Measurements from ENCODE around the gene ABLIM2. TPM values are rescaled to one million over a fixed set of nuclear protein-coding genes. Genes with fewer than 3 reads are reported as not detected.

ABLIM2 gene
- total RNA-seq, 1 experiment from 2014 or later: 1.0 TPM

- no peaks in the 10 kb centered on the region for H3K27me3 ChIP-seq (ENCODE audit: insufficient read depth, low read length)
- 88% methylated on average over 1 of the region's 3 CpGs for WGBS (ENCODE audit: extremely low coverage, insufficient read length, low lambda C conversion rate)
These were observed 146.1 kb downstream of the ABLIM2 start for GRCh38 chr4:8012517-8012916.

More at GRCh38 chr4:8012517-8012916, 146.1 kb downstream of the ABLIM2 start:
- H3K27ac Mint-ChIP-seq: no peak overlapping the region
- no peaks in the 10 kb centered on the region for H3K9me3 ChIP-seq (ENCODE audit: control insufficient read depth, low read depth, low read length)
- H3K4me1 Mint-ChIP-seq: peaks cover 0 to 7% of the 10 kb centered on the region in 2 experiments; a peak in 2 of 4 replicates
- H2BK120ac ChIP-seq (ENCODE audit: low read depth, low read length, poor library complexity, severe bottlenecking): no peak overlapping the region
- H3K56ac ChIP-seq (ENCODE audit: insufficient read length, low read depth, low read length): no peak overlapping the region
- no peak overlapping the region for H2BK20ac ChIP-seq (ENCODE audit: low read depth, low read length, poor library complexity, severe bottlenecking)
- no peaks in the 10 kb centered on the region for H4K20me1 ChIP-seq (ENCODE audit: control insufficient read depth, insufficient read depth, insufficient read length)
- H4K91ac ChIP-seq (ENCODE audit: insufficient read length, low read depth, low read length): no peak overlapping the region
- H2AK5ac ChIP-seq (ENCODE audit: insufficient read length, low read length): no peak overlapping the region
- H3K23me2 ChIP-seq (ENCODE audit: insufficient read length, low read depth, low read length, poor library complexity, severe bottlenecking): no peaks in the 10 kb centered on the region
- no peak for DNase-seq
- no peak overlapping the region for H2BK5ac ChIP-seq (ENCODE audit: insufficient read length, low read length)
- H4K5ac ChIP-seq (ENCODE audit: insufficient read length, low read depth, low read length): no peak overlapping the region
- H3K14ac ChIP-seq (ENCODE audit: insufficient read depth, low read length): no peak overlapping the region
- no peak overlapping the region for H2BK15ac ChIP-seq (ENCODE audit: low read depth, low read length)
- no peak overlapping the region for H3K9ac ChIP-seq (ENCODE audit: extremely low read depth, insufficient read length, low read length)
- no peak overlapping the region for H3K4ac ChIP-seq (ENCODE audit: low read depth, low read length)
- H3K27me3 Mint-ChIP-seq (ENCODE audit: low read depth): peaks cover 2% of the 10 kb centered on the region
- no peaks in the 10 kb centered on the region; a peak in 1 of 5 replicates for H3K9me3 Mint-ChIP-seq
- no peak overlapping the region for H2AFZ ChIP-seq (ENCODE audit: low read length)
- H4K8ac ChIP-seq (replicated peaks; ENCODE audit: insufficient read length, low read depth, low read length): no peak overlapping the region
- no peak for TF ChIP-seq CTCF (conservative IDR thresholded peaks at IDR 0.05)
- H3K4me3 Mint-ChIP-seq: no peak overlapping the region
- H3K27ac ChIP-seq (ENCODE audit: insufficient read length, low read depth, low read length): no peak overlapping the region
- H3K36me3 Mint-ChIP-seq (ENCODE audit: insufficient read depth in 1 of 3, low read depth in 3 of 3): no peaks in the 10 kb centered on the region
- H3K79me2 ChIP-seq (ENCODE audit: insufficient read depth, low read length): no peaks in the 10 kb centered on the region
- no peak overlapping the region for H2BK12ac ChIP-seq (ENCODE audit: insufficient read length, low read depth, low read length)
- H3K4me1 ChIP-seq (ENCODE audit: insufficient read depth, low read length): no peaks in the 10 kb centered on the region; the same call in 1 of the 2 replicates
- H3K23ac ChIP-seq (ENCODE audit: insufficient read length, low read depth, low read length): no peak overlapping the region
- H3K79me1 ChIP-seq (ENCODE audit: insufficient read depth, low read depth, low read length, poor library complexity, severe bottlenecking): no peaks in the 10 kb centered on the region
- H3K18ac ChIP-seq (ENCODE audit: insufficient read length, low read depth, low read length): no peak overlapping the region
- H3K4me2 ChIP-seq (ENCODE audit: insufficient read depth, insufficient read length, low read length): no peak overlapping the region
- H3T11ph ChIP-seq (ENCODE audit: low read length): no peak overlapping the region
